ENCODE measurements around the gene SFXN2. TPM values are rescaled to one million over a fixed set of nuclear protein-coding genes. Genes with fewer than 3 reads are reported as not detected.

SFXN2 gene
- total RNA-seq, 2 donors from 2014 or later, result 9.7 to 27.6 TPM

DNA sequence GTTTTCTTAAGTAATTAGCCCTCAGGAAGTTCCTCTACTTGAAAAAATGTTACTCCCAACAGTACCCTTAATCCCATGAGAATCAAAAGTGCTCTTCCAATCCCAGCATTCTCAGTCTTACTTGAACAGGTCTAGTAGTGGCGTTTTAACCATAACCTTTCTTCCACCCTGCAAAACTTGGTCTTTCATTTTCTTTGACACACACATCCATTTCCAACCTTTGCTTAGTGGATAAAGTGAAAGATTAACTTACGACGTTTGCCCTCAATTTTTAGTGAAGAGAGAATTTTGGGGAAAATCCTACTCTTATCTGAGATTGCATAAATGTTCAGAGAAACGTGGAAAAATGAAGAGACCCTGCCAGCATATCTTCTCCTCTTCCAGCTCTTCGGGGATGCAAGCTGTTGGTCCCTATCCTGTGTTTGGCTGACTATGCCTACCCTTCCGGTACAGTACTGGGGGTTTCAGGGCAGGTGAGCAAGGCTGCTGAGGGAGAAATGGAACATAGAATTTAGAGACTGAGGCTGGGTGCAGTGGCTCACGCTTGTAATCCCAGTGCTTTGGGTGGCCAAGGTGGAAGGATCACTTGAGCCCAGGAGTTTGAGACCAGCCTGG, 48.1 kb downstream of the SFXN2 start:
- H3K4me1 ChIP-seq, result no peaks in the 10 kb centered on the region
- no peak overlapping the region for H3K9ac ChIP-seq (ENCODE audit: low read depth in 2 of 2, low read length in 2 of 2)
- DNase-seq, result no peak
- no peak for TF ChIP-seq CTCF (IDR thresholded peaks at IDR 0.05)
- H3K27me3 ChIP-seq, result no peaks in the 10 kb centered on the region
- intact Hi-C loops (cut with DNase I), result no loop called here
- no peak overlapping the region for H3K4me3 ChIP-seq
- no peaks in the 10 kb centered on the region for H3K9me3 ChIP-seq
- H3K36me3 ChIP-seq, result no peaks in the 10 kb centered on the region
- no peak overlapping the region for H3K27ac ChIP-seq

DNA sequence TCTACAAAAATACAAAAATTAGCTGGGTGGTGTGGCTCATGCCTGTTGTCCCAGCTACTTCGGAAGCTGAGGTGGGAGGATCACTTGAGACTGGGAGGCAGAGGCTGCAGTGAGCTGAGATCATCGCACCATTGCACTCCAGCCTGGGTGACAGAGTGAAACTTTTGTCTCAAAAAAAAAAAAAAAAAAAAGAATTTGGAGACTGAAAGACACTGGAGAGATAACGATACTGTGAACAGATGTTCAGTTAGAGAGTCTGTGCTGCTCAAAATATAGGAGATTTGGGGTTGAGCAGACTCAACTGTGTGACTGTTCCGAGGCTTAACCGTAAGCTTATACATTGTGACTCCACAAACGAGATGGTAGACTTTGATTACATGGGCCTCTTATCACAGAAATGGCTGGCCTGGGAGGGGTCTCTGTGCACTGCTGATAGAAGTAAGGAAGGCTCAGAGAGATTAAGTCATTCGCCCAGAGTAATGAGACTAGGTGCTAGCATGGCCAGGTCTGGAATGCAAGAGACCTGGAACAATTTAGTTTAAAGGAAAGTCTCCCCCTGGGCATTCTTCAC, 48.7 kb downstream of the SFXN2 start:
- Histone ChIP-seq H3K4me3 (no peak overlapping the region), H3K36me3 (no peaks in the 10 kb centered on the region), H3K9me3 (no peaks in the 10 kb centered on the region), H3K27me3 (no peaks in the 10 kb centered on the region), H3K27ac (no peak overlapping the region), H3K9ac (ENCODE audit: low read depth in 2 of 2, low read length in 2 of 2) (no peak overlapping the region), H3K4me1 (no peaks in the 10 kb centered on the region)
- DNase-seq, result no peak
- intact Hi-C loops (cut with DNase I), result no loop called here
- no peak for TF ChIP-seq CTCF (IDR thresholded peaks at IDR 0.05)

- no peak overlapping the region for H3K27ac ChIP-seq
- no peak for TF ChIP-seq CTCF (IDR thresholded peaks at IDR 0.05)
- no peaks in the 10 kb centered on the region for H3K4me1 ChIP-seq
- no peaks in the 10 kb centered on the region for H3K9me3 ChIP-seq
- H3K36me3 ChIP-seq, result no peaks in the 10 kb centered on the region
- intact Hi-C loops (cut with DNase I), result no loop called here
- H3K27me3 ChIP-seq, result no peaks in the 10 kb centered on the region
- no peak overlapping the region for H3K9ac ChIP-seq (ENCODE audit: low read depth in 2 of 2, low read length in 2 of 2)
- no peak overlapping the region for H3K4me3 ChIP-seq
- DNase-seq, result no peak
Observed at GRCh38 chr10:102764470-102765161, 50.2 kb downstream of the SFXN2 start.

DNA sequence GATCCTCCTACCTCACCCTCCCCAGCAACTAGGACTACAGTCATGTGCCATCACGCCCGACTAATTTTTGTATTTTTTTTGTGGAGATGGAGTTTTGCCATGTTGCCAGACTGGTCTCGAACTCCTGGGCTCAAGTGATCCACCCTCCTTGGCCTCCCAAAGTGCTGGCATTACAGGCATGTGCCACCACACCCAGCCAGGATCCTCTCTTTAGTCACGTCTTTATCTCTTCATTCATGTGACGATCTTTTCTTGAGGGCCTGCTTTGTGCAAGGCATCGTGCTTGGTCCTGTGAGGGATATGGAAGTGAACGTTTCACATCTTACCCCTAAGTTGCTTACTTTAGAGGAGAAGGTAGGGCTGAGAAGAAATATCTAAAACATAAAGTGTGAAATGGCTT, 50.9 kb downstream of the SFXN2 start:
- no peak for DNase-seq
- no peak overlapping the region for H3K9ac ChIP-seq (ENCODE audit: low read depth in 2 of 2, low read length in 2 of 2)
- no peaks in the 10 kb centered on the region for H3K9me3 ChIP-seq
- TF ChIP-seq CTCF (IDR thresholded peaks at IDR 0.05), result no peak
- intact Hi-C loops (cut with DNase I), result no loop called here
- no peak overlapping the region for H3K27ac ChIP-seq
- H3K27me3 ChIP-seq, result no peaks in the 10 kb centered on the region
- no peak overlapping the region for H3K4me3 ChIP-seq
- no peaks in the 10 kb centered on the region for H3K4me1 ChIP-seq
- H3K36me3 ChIP-seq, result no peaks in the 10 kb centered on the region

DNA sequence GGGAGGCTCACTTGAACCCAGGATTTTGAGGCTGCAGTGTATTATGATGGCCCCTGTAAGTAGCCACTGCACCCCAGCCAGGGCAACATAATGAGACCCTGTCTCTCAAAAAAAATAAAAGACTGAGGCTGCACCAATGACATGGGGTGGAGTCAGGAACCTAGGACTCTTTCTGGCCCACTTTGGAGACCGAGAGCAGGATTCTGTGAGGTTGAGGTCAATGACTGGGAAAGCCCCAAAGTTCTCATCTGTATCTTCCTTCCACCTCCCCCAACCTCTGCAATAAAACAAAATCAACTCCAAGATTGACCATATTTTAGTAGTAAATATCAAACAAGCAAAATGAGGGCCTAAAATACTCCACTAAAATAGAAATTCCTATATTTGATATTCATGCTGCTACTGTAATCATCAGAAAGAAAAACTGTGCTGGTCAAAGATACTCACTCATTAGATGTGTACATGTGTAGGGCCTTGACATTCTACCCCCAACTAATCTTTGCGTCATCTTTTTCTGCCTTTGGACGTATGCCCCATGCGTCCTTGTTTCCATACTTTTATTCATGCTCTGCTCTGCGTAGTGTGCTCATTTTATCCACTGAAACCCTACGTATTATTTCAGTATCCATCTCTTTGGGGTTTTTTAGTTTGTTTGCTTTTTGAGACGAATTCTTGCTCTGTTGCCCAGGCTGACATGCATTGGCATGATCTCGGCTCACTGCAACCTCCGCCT, 53.2 kb downstream of the SFXN2 start:
- intact Hi-C loops (cut with DNase I), result no loop called here
- Histone ChIP-seq H3K36me3 (no peaks in the 10 kb centered on the region), H3K27ac (no peak overlapping the region), H3K27me3 (no peaks in the 10 kb centered on the region), H3K4me1 (no peaks in the 10 kb centered on the region), H3K9ac (ENCODE audit: low read depth in 2 of 2, low read length in 2 of 2) (no peak overlapping the region), H3K4me3 (no peak overlapping the region), H3K9me3 (no peaks in the 10 kb centered on the region)
- no peak for DNase-seq
- no peak for TF ChIP-seq CTCF (IDR thresholded peaks at IDR 0.05)
